WERI-Rb-1 (cell line): ENCODE data around the gene RNF5.
"Not testable (repeated sequence)": the region's sequence is repeated elsewhere in the genome, so short reads cannot be mapped to it uniquely, and the experiment has no call there.

Source experiments
- DNase-seq: peaks from one replicate; pipeline ENCODE4 v3.0.0-alpha.2; 2020
- H3K27ac ChIP-seq: fragments of 250-450 bp; sonication (Bioruptor Pico); 2 replicates; pipeline ENCODE4 v1.5.1; 2020; ENCODE audit warnings: mild to moderate bottlenecking, moderate library complexity
- H3K27me3 ChIP-seq: fragments of 250-450 bp; sonication (Bioruptor Pico); 2 replicates; pipeline ENCODE4 v1.5.1; 2021; ENCODE audit warnings: mild to moderate bottlenecking, low read depth, moderate library complexity; ENCODE audit not compliant: insufficient read depth, severe bottlenecking
- H3K36me3 ChIP-seq: fragments of 250-450 bp; sonication (Bioruptor Pico); 2 replicates; pipeline ENCODE4 v1.5.1; 2020; ENCODE audit warnings: mild to moderate bottlenecking, moderate library complexity
- H3K4me3 ChIP-seq: 2 replicates; pipeline ENCODE4 v1.5.1; 2011; ENCODE audit warnings: low read depth, mild to moderate bottlenecking, control low read depth, low read length
- H3K9me3 ChIP-seq: fragments of 250-450 bp; sonication (Bioruptor Pico); 2 replicates; pipeline ENCODE4 v1.5.1; 2021; ENCODE audit warnings: mild to moderate bottlenecking, moderate library complexity; ENCODE audit not compliant: severe bottlenecking
- TF ChIP-seq, protein P1 (sequence below): IDR thresholded peaks from 2 replicates; pipeline ENCODE4 v1.5.1; 2011; ENCODE audit warnings: low read depth, mild to moderate bottlenecking, control low read depth, inconsistent platforms, low read length

Gene RNF5

DNA sequence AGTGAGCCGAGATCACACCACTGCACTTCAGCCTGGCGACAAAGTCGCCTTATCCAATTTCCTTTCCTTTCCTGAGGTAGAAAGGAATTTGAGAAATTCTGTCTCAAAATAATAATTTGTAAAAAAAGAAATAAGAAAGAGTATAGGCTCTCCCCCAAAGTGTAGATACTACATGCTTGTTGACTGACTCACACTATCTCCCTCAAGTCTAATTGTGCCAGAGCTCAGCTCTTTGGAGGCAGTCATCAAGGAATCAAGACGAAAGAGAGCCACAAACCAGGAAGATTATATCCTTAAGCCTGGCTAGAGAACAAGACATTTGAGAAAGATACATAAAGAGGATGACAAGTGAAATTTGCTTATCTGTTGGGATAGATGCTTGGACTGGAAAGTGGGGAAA, 44.4 kb upstream of the RNF5 start:
- Histone ChIP-seq H3K36me3 (no peaks in the 10 kb centered on the region; the same call in 1 of the 2 replicates), H3K4me3 (no peak overlapping the region), H3K27me3 (no peaks in the 10 kb centered on the region), H3K9me3 (no peaks in the 10 kb centered on the region), H3K27ac (no peak overlapping the region)
- no peak for DNase-seq
- TF ChIP-seq, protein P1, sequence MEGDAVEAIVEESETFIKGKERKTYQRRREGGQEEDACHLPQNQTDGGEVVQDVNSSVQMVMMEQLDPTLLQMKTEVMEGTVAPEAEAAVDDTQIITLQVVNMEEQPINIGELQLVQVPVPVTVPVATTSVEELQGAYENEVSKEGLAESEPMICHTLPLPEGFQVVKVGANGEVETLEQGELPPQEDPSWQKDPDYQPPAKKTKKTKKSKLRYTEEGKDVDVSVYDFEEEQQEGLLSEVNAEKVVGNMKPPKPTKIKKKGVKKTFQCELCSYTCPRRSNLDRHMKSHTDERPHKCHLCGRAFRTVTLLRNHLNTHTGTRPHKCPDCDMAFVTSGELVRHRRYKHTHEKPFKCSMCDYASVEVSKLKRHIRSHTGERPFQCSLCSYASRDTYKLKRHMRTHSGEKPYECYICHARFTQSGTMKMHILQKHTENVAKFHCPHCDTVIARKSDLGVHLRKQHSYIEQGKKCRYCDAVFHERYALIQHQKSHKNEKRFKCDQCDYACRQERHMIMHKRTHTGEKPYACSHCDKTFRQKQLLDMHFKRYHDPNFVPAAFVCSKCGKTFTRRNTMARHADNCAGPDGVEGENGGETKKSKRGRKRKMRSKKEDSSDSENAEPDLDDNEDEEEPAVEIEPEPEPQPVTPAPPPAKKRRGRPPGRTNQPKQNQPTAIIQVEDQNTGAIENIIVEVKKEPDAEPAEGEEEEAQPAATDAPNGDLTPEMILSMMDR, result no peak

DNA sequence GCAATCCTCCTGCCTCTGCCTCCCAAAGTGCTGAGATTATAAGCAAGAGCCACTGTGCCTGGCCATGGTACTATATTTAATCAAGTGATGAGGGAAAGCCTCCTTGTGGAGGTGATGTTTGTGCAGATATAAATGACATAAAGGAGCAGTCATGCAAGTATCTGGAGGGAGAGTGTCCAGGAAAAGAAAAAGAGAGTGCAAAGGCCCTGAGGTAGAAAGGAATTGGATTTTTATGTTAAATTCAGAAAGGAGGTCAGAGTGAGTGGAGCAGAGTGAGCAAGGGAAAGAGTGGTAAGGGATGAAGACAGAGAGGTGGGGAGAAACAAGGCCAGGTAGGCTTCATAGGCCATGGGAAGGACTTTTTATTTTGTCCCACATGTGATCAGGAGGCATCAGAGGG, 40.8 kb upstream of the RNF5 start:
- TF ChIP-seq, protein P1, result no peak
- Histone ChIP-seq H3K36me3 (no peaks in the 10 kb centered on the region), H3K27ac (no peak overlapping the region), H3K27me3 (no peaks in the 10 kb centered on the region), H3K4me3 (no peak overlapping the region), H3K9me3 (no peaks in the 10 kb centered on the region)
- DNase-seq, result no peak

DNA sequence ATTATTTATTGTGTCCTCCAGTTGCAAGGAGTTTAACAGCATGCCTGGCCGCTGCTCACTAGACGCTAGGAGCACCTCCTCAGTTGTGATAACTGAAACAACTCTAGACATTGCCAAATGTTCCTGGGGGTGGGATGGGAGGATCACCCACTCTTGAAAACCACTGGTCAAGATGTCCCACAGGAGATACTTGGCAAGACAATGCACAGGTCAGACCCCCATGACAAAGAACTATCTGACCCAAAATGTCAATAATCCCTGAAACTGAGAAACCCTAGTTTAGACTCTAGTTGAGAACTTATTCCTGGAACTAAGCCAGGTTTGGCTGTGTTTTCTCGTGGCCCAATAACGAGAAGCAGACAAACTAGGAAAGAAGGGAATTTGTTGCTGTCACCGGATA, 38.6 kb upstream of the RNF5 start:
- Histone ChIP-seq H3K9me3 (no peaks in the 10 kb centered on the region), H3K27ac (no peak overlapping the region), H3K4me3 (no peak overlapping the region), H3K27me3 (no peaks in the 10 kb centered on the region), H3K36me3 (no peaks in the 10 kb centered on the region)
- TF ChIP-seq, protein P1, result no peak
- no peak for DNase-seq

- DNase-seq, result no peak
- H3K4me3 ChIP-seq, result no peak overlapping the region
- TF ChIP-seq, protein P1, result no peak
- no peaks in the 10 kb centered on the region for H3K9me3 ChIP-seq
- H3K27ac ChIP-seq, result no peak overlapping the region
- no peaks in the 10 kb centered on the region for H3K27me3 ChIP-seq
- H3K36me3 ChIP-seq, result no peaks in the 10 kb centered on the region
Measured at GRCh38 chr6:32140420-32141046, 37.7 kb upstream of the RNF5 start.

DNA sequence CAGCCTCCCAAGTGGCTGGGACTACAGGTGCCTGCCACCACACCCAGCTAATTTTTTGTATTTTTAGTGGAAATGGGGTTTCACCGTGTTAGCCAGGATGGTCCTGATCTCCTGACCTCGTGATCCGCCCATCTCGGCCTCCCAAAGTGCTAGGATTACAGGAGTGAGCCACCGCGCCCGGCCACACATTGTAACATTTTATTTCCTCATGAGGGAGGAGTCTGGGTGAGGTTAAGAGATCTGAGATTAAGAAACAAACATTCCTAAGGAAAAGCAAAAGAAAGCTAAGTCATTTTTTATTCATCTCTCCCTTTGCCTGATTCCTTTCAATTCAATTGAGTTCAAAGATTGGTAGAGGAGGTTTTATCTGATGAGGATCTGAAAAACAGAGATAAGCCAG, 34.0 kb upstream of the RNF5 start:
- not testable (repeated sequence) for H3K27ac ChIP-seq, H3K4me3 ChIP-seq, H3K27me3 ChIP-seq, H3K9me3 ChIP-seq, H3K36me3 ChIP-seq, DNase-seq

DNA sequence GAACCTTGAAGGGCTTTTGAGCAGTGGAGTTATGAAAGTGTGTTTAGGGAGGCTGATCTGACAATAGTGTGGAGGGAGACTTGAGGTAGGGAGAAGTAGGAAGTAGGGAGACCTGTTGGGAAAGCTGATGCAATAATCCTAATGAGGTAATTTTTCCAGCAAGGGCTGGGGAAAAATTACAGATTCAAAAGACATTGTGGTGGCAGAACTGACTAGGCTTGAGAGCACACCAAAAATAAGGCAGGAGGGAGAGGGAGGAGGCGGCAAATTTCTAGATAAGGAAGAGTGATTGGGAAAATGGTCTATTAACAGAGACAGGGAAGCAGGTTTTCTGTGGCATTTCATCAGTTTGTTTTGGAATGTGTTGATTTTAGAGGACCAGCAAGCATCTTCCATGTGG, 31.9 kb upstream of the RNF5 start:
- H3K27me3 ChIP-seq, result no peaks in the 10 kb centered on the region
- 0 out of 2 replicates have a peak overlapping the region, but pooled peaks have one; percentile 3 for H3K27ac ChIP-seq
- H3K4me3 ChIP-seq, result no peak overlapping the region
- DNase-seq, result no peak
- H3K9me3 ChIP-seq, result peaks cover 2% of the 10 kb centered on the region
- peaks cover 8% of the 10 kb centered on the region for H3K36me3 ChIP-seq
- TF ChIP-seq, protein P1, result no peak
